Measurements from ENCODE around the gene KRT16. TPM values are rescaled to one million over a fixed set of nuclear protein-coding genes. Genes with fewer than 3 reads are reported as not detected.

Gene KRT16
- total and polyA plus RNA-seq, 9 donors, result 1.0 TPM; not detected in 8

DNA sequence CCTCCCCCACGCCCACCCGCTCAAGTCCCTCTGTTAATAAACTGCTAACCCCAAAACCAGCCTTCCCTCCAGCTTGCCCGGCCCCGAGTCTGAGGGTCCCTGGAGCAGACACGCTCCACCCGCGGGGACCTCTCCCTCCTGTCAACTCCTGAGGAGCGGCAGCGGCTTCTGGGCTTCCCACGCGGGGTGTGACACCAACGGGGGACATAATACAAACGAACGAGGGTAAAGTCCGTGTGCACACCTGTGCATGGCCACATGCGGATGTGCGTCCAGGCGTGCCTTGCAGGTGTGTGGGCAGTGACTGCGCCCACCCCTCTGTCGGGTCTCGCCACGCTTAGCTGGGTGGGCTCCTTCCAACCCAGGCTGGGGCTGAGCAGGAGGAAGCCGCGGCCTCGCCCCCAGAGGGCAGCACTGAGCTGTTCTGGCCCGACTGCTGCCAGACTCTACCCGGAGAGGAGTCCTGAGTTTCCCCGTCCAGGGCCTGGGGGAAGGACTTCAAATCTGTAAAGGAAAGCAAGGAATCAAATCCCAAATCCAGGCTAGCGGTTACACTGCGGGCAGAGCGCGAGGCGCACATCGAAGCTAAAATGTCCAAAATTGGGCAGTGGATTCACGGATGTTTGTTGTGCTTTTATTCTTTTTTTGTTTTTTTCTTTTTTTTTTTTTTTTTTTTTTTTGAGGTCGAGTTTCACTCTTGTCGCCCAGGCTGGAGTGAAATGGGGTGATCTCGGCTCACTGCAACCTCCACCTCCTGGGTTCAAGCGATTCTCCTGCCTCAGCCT is 36.0 kb upstream of the KRT16 start:
- peak overlapping the region; percentile 33 for H3K4me3 ChIP-seq
- no peaks in the 10 kb centered on the region for H3K9me3 ChIP-seq
- peak; percentile 79 to 92 (median 90) for DNase-seq
- H3K27me3 ChIP-seq, result no peaks in the 10 kb centered on the region
- peak; percentile 91 to 97 (median 94) for TF ChIP-seq CTCF (IDR thresholded peaks at IDR 0.05)
- no peak for TF ChIP-seq EP300 (IDR thresholded peaks at IDR 0.05)
- no peak for TF ChIP-seq POLR2A (IDR thresholded peaks at IDR 0.05)
- H3K4me1 ChIP-seq (ENCODE audit: insufficient read depth), result peaks cover 4% of the 10 kb centered on the region
- intact Hi-C loops (cut with DNase I), result loop anchor here (5.0 to 10.0 kb wide), 3 partner anchors 96 to 744 kb away; no protein-coding TSS in a partner anchor
- WGBS, 3 donors, result 5 to 8% (median 6%) methylated on average over 30 to 39 of the region's 39 CpGs
- H3K27ac ChIP-seq, result no peak overlapping the region
- no peaks in the 10 kb centered on the region for H3K36me3 ChIP-seq

- DNase-seq, result peak; percentile 81 to 94 (median 92)
- Histone ChIP-seq H3K4me3 (peak overlapping the region; percentile 33), H3K36me3 (no peaks in the 10 kb centered on the region), H3K4me1 (ENCODE audit: insufficient read depth) (peaks cover 4% of the 10 kb centered on the region), H3K27me3 (no peaks in the 10 kb centered on the region), H3K27ac (no peak overlapping the region), H3K9me3 (no peaks in the 10 kb centered on the region)
- TF ChIP-seq EP300 (IDR thresholded peaks at IDR 0.05) (no peak), CTCF (IDR thresholded peaks at IDR 0.05) (peak; percentile 88 to 96 (median 93)), POLR2A (IDR thresholded peaks at IDR 0.05) (no peak)
- WGBS, 3 donors, result 1 to 2% (median 2%) methylated on average over 22 of the region's 22 CpGs
- intact Hi-C loops (cut with DNase I), result loop anchor here (5.0 to 10.0 kb wide), 3 partner anchors 96 to 743 kb away; no protein-coding TSS in a partner anchor
Measured at GRCh38 chr17:41647940-41648410, 35.4 kb upstream of the KRT16 start.

- Histone ChIP-seq H3K4me1 (ENCODE audit: insufficient read depth) (peaks cover 4% of the 10 kb centered on the region), H3K27me3 (no peaks in the 10 kb centered on the region), H3K4me3 (no peak overlapping the region), H3K9me3 (no peaks in the 10 kb centered on the region), H3K27ac (no peak overlapping the region), H3K36me3 (no peaks in the 10 kb centered on the region)
- intact Hi-C loops (cut with DNase I), result loop anchor here (5.0 to 10.0 kb wide), 3 partner anchors 95 to 742 kb away; no protein-coding TSS in a partner anchor
- WGBS, 3 donors, result 76 to 78% (median 77%) methylated on average over 15 of the region's 15 CpGs
- TF ChIP-seq POLR2A (IDR thresholded peaks at IDR 0.05) (no peak), EP300 (IDR thresholded peaks at IDR 0.05) (no peak), CTCF (IDR thresholded peaks at IDR 0.05) (no peak)
- DNase-seq, result no peak
Measured at GRCh38 chr17:41647038-41647813, 34.7 kb upstream of the KRT16 start.
